ENCODE results near the gene PIK3R5.
"Not testable (repeated sequence)": the region's sequence is repeated elsewhere in the genome, so short reads cannot be mapped to it uniquely, and the experiment has no call there.

The PIK3R5 gene

DNA sequence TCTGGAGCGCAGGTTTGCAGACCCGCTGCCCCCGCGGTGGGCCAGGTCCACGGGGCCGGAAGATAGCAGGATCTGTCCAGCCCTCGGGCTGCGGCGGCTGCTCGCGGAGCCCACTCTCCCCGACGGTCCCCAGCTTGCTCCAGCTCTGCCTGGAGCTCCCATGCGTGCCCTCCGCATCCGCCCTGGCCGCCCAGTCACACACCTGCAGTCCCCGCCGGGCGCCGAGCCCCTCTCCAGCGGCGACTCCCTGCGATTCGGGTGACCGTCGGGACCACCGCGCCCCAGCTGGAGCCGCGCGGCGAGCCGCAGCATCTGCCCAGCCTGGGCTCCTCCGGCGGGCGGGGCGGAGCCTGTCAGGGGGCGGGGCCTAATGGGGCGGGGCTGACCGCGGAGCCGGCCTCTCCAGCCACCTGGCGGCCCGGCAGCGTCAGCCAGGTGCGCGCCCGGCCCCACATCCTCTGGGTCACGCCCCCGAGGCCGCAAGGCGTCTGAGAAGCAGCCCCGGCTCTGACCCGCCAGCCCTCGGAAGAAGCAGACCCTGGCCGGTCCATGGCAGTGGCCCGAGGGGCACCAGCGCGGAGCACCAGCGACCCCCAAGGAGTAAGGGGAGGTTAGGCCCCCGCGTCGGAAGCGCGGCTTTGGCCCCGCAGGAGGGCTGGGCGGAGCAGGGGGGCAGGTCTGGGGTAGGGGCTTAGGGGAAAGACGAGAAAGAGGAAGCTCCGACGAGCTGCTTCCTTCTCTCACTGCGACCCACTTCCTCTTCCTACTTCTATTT is at the start of gene PIK3R5:
TSS of gene PIK3R5 (minus strand) at position 314 of the 775 bp plus-strand sequence. CDS start 54,213 bp downstream, outside the sequence.
- DNase-seq: no peak

- DNase-seq: no peak
These were observed 45.5 kb upstream of the PIK3R5 start for GRCh38 chr17:9011001-9011400.

DNA sequence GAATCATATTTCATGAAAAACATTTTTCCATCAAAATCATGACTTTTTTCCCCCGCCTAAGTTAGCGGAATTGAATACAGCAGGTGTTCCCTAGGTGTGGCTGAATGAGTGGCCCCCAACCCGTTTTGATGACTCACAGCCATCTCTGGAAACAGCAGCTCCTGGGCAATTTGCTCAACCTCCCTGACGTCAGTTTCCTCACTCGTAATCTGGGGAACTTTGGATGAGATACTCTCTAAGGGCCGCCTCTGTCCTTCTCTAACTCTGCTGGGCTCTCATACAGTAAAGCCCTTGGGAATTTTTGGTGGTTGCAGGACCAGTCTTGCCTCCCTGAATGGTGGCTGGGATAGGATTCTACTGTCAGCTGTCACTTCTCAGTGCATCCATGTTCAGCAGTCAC is 44.2 kb upstream of the PIK3R5 start:
- DNase-seq: no peak

DNA sequence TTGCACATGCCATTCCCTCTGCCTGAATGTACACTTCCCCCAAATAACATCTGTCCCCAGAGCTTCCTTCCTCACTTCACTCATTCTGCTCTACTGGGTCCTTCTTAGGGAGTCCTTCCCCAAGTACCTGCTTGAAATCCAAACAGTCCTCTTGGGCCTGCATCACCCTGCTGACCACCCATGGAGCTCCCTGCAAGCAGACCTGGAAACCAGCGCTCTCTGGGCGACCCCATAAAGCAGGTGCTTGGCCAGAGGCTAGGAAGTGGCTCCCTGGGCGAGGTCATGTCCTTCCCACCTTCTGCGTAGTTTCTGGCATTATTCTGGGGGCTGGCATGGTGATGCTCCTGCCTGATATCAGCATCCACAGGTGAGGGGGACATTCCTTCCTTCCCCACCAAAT is 43.6 kb upstream of the PIK3R5 start:
- no peak for DNase-seq

- DNase-seq: no peak
These were observed 41.7 kb upstream of the PIK3R5 start for GRCh38 chr17:9007052-9007714.

GRCh38 chr17:9006175-9006767 is 40.8 kb upstream of the PIK3R5 start:
- no peak for DNase-seq

DNA sequence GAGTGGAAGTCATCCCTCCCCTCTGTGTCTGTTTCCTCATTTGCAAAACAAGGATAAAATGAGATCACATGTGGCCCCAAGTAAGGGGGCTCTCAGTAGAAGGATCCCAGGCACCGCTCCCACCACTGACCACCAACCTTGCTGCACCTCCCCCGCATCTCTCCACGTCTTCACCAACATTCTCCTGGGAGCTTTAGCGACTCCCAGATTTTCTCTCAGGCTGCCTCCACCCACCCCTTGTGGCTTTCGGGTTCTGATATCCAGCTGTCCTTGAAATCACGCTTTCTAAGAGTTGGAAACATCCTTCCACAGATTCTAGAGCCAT is 39.4 kb upstream of the PIK3R5 start:
- DNase-seq: no peak

DNA sequence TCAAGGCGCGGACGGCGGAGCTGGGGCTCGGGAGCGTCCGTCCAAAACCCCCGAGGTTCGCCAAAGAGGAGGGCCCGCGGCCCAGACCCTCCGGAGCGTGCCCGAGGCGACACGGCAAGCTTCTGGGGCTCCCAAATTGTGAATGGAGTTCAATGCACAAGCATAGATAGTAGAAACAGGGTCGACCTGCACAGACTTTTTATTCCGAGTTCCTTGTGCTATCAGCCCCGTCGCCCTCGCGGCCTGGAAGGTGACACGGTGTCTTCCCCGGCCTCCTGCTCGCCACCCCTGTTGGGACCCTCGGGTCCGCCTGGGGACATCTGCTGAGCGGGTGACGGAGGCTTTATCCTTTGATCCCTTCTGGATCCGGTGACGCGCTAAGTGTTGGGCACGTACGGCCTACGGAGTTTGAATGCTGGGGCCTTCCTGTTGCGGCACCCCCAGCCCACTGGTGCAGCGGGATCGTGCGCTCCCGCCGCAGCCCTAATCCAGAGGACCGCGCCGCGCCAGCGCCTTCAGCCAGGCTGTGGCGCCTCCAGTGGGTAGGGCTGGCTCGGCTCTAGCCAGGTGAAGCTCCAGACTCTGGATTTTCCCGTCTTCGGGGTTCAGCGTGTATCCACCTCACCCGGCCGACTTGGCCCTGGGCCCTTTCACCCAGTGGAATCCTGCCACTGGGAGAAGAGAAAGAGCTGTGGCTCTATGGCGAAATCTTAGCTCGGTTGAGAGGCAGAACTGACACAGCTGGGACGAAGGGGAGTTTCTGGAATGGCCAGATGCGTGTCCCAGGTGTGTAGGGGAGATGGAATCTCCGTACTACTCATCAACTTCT is 38.8 kb upstream of the PIK3R5 start:
- no peak for DNase-seq

DNA sequence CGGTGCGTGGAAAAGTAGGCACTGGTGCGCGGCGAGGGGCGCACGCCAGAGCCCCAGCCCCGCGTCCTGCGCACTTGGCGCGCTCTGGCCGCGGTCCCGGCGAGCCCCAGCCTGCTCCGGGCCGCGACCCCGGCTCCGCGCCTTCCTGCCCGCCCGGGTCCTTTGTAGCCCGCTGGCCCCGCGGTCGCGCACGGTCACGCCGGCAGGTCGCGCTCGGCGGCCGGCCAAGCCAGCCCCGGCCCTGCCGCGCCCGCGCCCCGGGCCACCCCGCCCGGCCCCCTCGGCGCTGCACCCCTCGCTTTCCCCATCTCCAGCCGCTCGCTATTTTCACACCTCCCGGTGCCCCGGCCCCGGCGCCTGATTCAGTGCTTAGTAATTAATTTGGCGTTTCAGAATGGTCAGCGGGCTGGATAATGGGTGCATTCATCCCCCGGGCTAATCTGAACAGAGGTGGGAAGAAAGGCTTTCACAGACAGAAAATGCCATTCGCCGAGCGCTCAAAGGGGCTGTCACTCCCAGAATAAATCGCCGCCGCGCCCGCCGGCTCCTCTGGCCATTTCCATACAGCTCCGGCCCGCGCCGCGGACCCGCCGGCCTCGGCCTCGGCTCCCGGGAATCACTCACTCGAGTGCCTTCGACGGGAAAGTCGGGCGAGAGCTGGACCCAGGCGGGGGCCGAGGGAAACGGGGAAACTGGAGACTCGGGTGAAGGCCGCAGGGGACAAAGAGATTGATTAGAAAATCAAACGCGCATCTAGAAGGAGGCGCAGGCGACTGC is 38.0 kb upstream of the PIK3R5 start:
- no peak for DNase-seq

GRCh38 chr17:9002606-9003354 is 37.3 kb upstream of the PIK3R5 start:
- DNase-seq: no peak

- no peak for DNase-seq
These were observed 36.7 kb upstream of the PIK3R5 start for GRCh38 chr17:9002227-9002605.

GRCh38 chr17:9001559-9001958 is 36.1 kb upstream of the PIK3R5 start:
- no peak for DNase-seq

- peak; percentile 12 for DNase-seq
These were observed 32.6 kb upstream of the PIK3R5 start for GRCh38 chr17:8997994-8998628.

GRCh38 chr17:8995711-8996110 is 30.2 kb upstream of the PIK3R5 start:
- no peak for DNase-seq

GRCh38 chr17:8994319-8994718 is 28.8 kb upstream of the PIK3R5 start:
- DNase-seq: no peak

- no peak for DNase-seq
These were observed 26.2 kb upstream of the PIK3R5 start for GRCh38 chr17:8991514-8992285.

- not testable (repeated sequence) for DNase-seq
These were observed 22.9 kb upstream of the PIK3R5 start for GRCh38 chr17:8988263-8988935.

DNA sequence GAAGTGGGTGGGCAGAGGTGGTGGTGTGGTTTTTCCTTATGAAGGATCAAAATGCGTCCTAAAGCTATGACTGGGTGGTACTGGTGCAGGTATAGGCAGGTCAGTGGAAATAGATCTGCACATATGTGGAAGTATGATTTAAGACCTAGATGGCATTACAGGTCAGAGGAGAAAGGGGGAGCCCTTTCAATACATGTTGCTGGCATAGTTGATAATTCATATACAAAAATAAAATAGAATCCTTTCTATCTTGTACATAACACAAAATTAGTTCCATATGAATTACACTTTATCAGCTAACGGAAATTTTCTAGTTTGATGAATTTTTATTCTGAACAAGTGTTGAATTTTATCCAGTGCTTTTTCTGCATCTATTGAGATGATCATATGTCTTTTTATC is 20.8 kb upstream of the PIK3R5 start:
- DNase-seq: no peak

- no peak for DNase-seq
These were observed 19.7 kb upstream of the PIK3R5 start for GRCh38 chr17:8985054-8985701.
